Esophagus muscularis mucosa (tissue), 4 donors: ENCODE measurements around the gene CELF2. TPM values are rescaled to one million over a fixed set of nuclear protein-coding genes. Genes with fewer than 3 reads are reported as not detected.

Experiments
- DNase-seq: peaks from one replicate; pipeline ENCODE4 v3.0.0-alpha.2; 2017; ENCODE audit errors: extremely low spot score
- H3K27ac ChIP-seq, 4 donors: fragments of 200-600 bp; sonication (generic); replicated peaks in 1 of 4; 1 replicate in 3 of 4; 2 replicates in 1 of 4; pipeline ENCODE4 v1.5.1; 2016 to 2019; ENCODE audit warnings: mild to moderate bottlenecking in 1 of 4
- H3K27me3 ChIP-seq, 4 donors: fragments of 200-600 bp; sonication (generic); one replicate each; pipeline versions ENCODE4 v1.5.1 to v1.6.0; 2016 to 2019
- H3K36me3 ChIP-seq, 4 donors: fragments of 200-600 bp; sonication (generic); one replicate each; pipeline ENCODE4 v1.5.1; 2016 to 2019
- H3K4me1 ChIP-seq, 4 donors: fragments of 200-600 bp; sonication (generic); one replicate each; pipeline ENCODE4 v1.5.1; 2016 to 2019
- H3K4me3 ChIP-seq, 4 donors: fragments of 200-600 bp; sonication (generic); 1 replicate in 2 of 4; 2 replicates in 2 of 4; pipeline ENCODE4 v1.5.1; 2016 to 2019; ENCODE audit warnings: mild to moderate bottlenecking in 4 of 4, moderate library complexity in 1 of 4
- H3K9me3 ChIP-seq, 4 donors: fragments of 200-600 bp; sonication (generic); 1 replicate in 3 of 4; 2 replicates in 1 of 4; pipeline ENCODE4 v1.5.1; 2016 to 2019
- EP300 ChIP-seq: sonication (generic); formaldehyde crosslinking; IDR thresholded peaks from one replicate; pipeline ENCODE4 v1.6.1; 2017; ENCODE audit warnings: antibody characterized with exemption
- POLR2A ChIP-seq: fragments of 450-650 bp; IDR thresholded peaks from one replicate; pipeline ENCODE4 v1.6.1; 2017; ENCODE audit warnings: antibody characterized with exemption, moderate library complexity, mild to moderate bottlenecking, low read depth
- POLR2AphosphoS5 ChIP-seq, 2 donors: sonication (generic); formaldehyde crosslinking; IDR thresholded peaks; one replicate each; pipeline ENCODE4 v1.6.1; 2017; ENCODE audit warnings: antibody characterized with exemption in 2 of 2
- WGBS: methylation state at CpG from one replicate; pipeline ENCODE4 v1.1.5; 2018; 5-methylcytosine and 5-hydroxymethylcytosine counted together
- intact Hi-C: fragments of 100-400 bp; cut with DNase I; formaldehyde crosslinking; loops from one replicate; pipeline ENCODE4 v1.15.1; 2023
- total RNA-seq, 4 donors: library from RNA; depleted of rRNA; stranded (reverse); fragments of >200 nt; gene quantifications; one replicate each; pipeline versions ENCODE4 v1.1.0 to v1.2.1, GENCODE V29; 2016
- TF ChIP-seq, protein P1 (sequence below), 3 experiments: fragments of 200-600 bp in 2 of 3; fragments of 450-650 bp in 1 of 3; sonication (generic) in 2 of 3; IDR thresholded peaks; one replicate each; pipeline ENCODE4 v1.5.1; 2017 to 2019; ENCODE audit warnings: antibody characterized with exemption in 3 of 3, mild to moderate bottlenecking in 2 of 3, moderate library complexity in 1 of 3

Gene CELF2
- total RNA-seq, 4 donors from 2014 or later = 81.8 to 128 (median 104) TPM

DNA sequence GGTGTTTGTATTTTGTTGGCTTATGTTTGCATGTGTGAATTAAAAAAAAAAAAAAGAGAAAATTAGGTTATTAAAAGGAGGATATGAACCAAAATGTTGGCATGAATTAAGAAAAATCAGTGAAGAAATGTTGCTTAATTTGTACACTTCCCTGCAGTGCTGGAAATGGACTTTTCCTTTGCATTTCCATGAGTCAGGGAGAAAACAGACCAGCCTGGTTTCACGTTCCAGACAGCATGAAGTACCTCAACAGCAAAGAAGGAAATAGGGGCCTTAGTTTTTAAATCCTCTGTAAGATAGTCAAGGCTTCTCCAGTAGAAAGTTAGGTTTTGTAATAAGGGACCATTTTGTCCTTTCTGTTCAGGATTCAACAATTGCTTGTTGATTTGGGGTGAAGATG lies 159.7 kb downstream of the CELF2 start:
- Histone ChIP-seq H3K9me3 (no peaks in the 10 kb centered on the region), H3K27ac (peak overlapping the region; percentile 16 to 66 (median 50)), H3K4me3 (no peak overlapping the region), H3K4me1 (peaks cover 53 to 93% (median 82%) of the 10 kb centered on the region in 4 donors), H3K27me3 (no peaks in the 10 kb centered on the region), H3K36me3 (peaks cover 0 to 41% (median 6%) of the 10 kb centered on the region in 4 donors)
- DNase-seq = no peak
- intact Hi-C loops = no loop called here
- TF ChIP-seq POLR2A (no peak), EP300 (no peak), POLR2AphosphoS5 (IDR thresholded peaks at IDR 0.05) (no peak)
- TF ChIP-seq, protein P1, sequence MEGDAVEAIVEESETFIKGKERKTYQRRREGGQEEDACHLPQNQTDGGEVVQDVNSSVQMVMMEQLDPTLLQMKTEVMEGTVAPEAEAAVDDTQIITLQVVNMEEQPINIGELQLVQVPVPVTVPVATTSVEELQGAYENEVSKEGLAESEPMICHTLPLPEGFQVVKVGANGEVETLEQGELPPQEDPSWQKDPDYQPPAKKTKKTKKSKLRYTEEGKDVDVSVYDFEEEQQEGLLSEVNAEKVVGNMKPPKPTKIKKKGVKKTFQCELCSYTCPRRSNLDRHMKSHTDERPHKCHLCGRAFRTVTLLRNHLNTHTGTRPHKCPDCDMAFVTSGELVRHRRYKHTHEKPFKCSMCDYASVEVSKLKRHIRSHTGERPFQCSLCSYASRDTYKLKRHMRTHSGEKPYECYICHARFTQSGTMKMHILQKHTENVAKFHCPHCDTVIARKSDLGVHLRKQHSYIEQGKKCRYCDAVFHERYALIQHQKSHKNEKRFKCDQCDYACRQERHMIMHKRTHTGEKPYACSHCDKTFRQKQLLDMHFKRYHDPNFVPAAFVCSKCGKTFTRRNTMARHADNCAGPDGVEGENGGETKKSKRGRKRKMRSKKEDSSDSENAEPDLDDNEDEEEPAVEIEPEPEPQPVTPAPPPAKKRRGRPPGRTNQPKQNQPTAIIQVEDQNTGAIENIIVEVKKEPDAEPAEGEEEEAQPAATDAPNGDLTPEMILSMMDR (IDR thresholded peaks at IDR 0.05) = no peak
- 24% methylated on average over 1 of the region's 1 CpG for WGBS

DNA sequence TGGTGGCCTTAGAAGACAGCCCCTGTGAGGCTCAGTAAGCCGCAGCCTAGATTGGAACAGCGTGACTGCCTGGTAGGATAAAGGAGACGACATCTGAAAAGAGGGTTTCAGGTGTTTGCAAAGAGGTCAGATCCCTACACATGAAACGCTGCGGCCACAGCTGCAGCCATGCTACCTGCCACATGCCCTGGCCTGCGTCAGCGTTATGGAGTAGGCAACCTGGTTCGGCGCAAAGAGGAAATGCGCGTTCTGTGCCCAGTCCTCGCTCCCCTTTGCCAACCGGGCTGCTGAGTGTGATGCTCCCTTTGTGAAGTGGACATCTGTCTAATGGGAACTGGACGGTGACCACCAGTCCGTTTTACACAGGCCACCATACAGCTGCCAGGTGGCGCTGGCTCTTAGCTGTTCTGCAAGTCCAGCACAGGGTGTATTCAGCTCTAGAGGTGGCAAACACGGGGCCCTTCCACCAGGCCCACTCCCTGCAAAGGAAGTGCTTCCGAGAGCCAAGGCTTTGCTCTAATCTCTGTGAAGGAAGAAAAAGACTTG lies 160.3 kb downstream of the CELF2 start:
- DNase-seq = no peak
- 87% methylated on average over 18 of the region's 18 CpGs for WGBS
- intact Hi-C loops = no loop called here
- Histone ChIP-seq H3K36me3 (peaks cover 0 to 37% (median 6%) of the 10 kb centered on the region in 4 donors), H3K9me3 (no peaks in the 10 kb centered on the region), H3K27ac (peak overlapping the region; percentile 16 to 66 (median 50)), H3K27me3 (no peaks in the 10 kb centered on the region), H3K4me1 (peaks cover 56 to 93% (median 82%) of the 10 kb centered on the region in 4 donors), H3K4me3 (no peak overlapping the region)
- no peak for TF ChIP-seq POLR2A
- TF ChIP-seq, protein P1 (IDR thresholded peaks at IDR 0.05) = no peak
- TF ChIP-seq EP300 = no peak
- no peak for TF ChIP-seq POLR2AphosphoS5 (IDR thresholded peaks at IDR 0.05)

DNA sequence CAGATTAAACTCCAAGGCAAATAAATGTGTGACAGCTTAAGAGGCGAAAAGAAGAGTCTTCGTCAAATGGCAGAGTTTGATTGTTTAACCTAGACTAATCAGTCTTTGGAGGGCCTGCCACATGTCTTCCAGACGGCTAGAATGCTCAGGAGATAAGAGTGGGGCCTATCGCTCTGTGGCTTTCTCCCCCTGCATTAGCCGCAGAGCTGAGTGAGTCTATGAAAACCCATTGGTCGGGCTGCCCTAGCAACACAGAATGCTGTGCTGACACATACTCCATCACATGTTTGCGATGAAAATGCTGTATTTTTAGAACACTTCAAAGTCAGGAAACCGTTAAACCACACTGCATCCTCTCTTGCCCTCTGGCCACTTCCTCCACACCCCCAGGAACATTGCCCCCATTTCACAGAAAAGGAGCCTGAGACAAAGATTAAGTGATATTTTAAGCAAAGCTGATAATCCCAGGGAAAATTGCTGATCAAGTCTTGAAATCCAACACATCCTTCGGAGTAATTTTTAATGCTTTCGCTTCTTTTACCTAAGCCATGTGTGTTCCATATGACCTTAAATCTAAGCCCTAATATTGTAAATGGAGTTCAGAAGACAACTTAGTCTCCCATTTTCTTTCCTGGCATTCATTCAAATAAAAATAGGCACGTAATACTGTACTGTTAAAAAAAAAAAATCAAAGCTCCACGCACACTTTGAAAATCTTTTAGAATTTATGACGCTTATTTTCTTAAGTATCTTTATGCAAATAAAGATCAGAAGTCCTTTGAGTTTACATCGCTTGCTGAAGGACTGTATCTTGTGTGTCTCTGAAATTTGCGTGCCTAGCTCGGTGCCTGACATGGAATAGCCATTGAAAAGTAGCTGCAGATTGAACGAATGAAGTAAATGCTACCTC lies 161.2 kb downstream of the CELF2 start:
- no peak for DNase-seq
- TF ChIP-seq EP300 (no peak), POLR2AphosphoS5 (IDR thresholded peaks at IDR 0.05) (peak in 1 of 2 donors; percentile 47)
- peaks cover 0 to 37% (median 6%) of the 10 kb centered on the region in 4 donors for H3K36me3 ChIP-seq
- H3K9me3 ChIP-seq = no peaks in the 10 kb centered on the region
- no peak overlapping the region for H3K4me3 ChIP-seq
- intact Hi-C loops = no loop called here
- no peaks in the 10 kb centered on the region for H3K27me3 ChIP-seq
- H3K27ac ChIP-seq = peak overlapping the region; percentile 16 to 66 (median 50)
- WGBS = 56% methylated on average over 17 of the region's 17 CpGs
- H3K4me1 ChIP-seq = peaks cover 55 to 96% (median 74%) of the 10 kb centered on the region in 4 donors

DNA sequence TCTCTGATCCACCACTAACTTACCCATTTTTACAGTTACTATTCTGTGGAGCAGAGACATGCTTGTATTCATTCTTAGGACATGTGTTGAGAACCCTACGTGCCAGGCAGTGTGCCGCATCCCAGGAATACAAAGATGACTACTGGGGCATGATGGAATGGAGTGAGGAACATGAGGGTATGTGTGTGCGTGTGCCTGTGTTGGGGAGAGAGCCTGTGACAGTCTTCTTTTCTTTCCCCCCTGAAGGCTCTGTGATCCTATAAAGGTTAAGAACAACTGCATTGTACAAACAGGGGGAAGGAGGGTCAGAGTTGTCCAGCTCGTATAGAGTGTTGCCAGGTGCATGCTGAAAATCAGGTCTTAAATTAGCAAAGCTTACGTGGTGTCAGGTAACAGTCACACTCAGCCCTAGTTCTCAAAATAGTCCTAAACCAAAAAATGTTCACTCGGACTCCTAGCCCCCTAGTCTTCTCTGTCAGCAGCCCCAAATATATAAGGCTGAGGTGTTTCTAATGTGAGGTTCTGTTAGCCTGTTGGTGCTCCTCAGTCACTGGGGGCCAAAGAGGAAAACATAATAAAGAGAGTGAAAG lies 161.9 kb downstream of the CELF2 start:
- peak overlapping the region in 3 of 4 donors; percentile 30 to 66 (median 34) for H3K27ac ChIP-seq
- no peaks in the 10 kb centered on the region for H3K27me3 ChIP-seq
- no peak for TF ChIP-seq EP300
- TF ChIP-seq POLR2A = no peak
- TF ChIP-seq, protein P1 (IDR thresholded peaks at IDR 0.05) = no peak
- no peak for TF ChIP-seq POLR2AphosphoS5 (IDR thresholded peaks at IDR 0.05)
- H3K36me3 ChIP-seq = peaks cover 0 to 37% (median 6%) of the 10 kb centered on the region in 4 donors
- H3K9me3 ChIP-seq = no peaks in the 10 kb centered on the region
- H3K4me1 ChIP-seq = peaks cover 55 to 92% (median 67%) of the 10 kb centered on the region in 4 donors
- WGBS = 81% methylated on average over 6 of the region's 6 CpGs
- intact Hi-C loops = no loop called here
- no peak overlapping the region for H3K4me3 ChIP-seq
- no peak for DNase-seq

DNA sequence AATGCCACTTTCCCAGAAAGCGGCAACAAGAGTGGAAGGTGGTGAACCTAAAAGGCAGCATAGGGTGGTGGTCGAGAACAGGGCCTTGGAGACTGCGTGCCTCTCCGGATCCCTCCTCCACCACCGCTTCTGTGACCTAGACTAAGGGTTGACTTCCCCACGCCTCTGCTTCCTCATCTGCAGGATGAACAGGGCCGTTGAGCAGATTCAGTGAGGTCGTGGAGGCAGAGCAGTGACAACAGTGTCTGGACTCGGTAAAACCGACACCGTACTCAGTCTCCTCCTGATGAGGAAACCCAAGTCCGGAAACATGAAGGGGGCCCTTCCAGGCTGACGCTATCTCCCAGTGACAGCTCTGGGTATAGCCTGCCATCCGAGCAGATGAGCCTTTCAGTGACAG lies 162.6 kb downstream of the CELF2 start:
- TF ChIP-seq POLR2A (no peak), EP300 (no peak), POLR2AphosphoS5 (IDR thresholded peaks at IDR 0.05) (no peak)
- TF ChIP-seq, protein P1 (IDR thresholded peaks at IDR 0.05) = no peak
- DNase-seq = no peak
- WGBS = 91% methylated on average over 13 of the region's 14 CpGs
- no peaks in the 10 kb centered on the region for H3K27me3 ChIP-seq
- H3K9me3 ChIP-seq = peaks cover 0 to 5% (median 2%) of the 10 kb centered on the region in 4 donors
- peak overlapping the region in 3 of 4 donors; percentile 30 to 66 (median 34) for H3K27ac ChIP-seq
- H3K36me3 ChIP-seq = peaks cover 0 to 43% (median 8%) of the 10 kb centered on the region in 4 donors
- H3K4me1 ChIP-seq = peaks cover 51 to 85% (median 61%) of the 10 kb centered on the region in 4 donors
- intact Hi-C loops = no loop called here
- H3K4me3 ChIP-seq = no peak overlapping the region
